Measurements from ENCODE around the gene CFAP69.

CFAP69 gene

GRCh38 chr7:90210475-90210874, 34.5 kb upstream of the CFAP69 start:
- TF ChIP-seq REST (IDR thresholded peaks at IDR 0.05; ENCODE audit: insufficient read depth in 1 of 2, low read depth in 2 of 2, low read length in 2 of 2): no peak
- TF ChIP-seq TAF1 (IDR thresholded peaks at IDR 0.05; ENCODE audit: borderline replicate concordance, insufficient read depth, low read length): no peak
- no peak for TF ChIP-seq SIN3A (IDR thresholded peaks at IDR 0.05; ENCODE audit: borderline replicate concordance, insufficient read depth, low read length)
- no peak for TF ChIP-seq POLR2AphosphoS5 (IDR thresholded peaks at IDR 0.05; ENCODE audit: low read depth, low read length)
- TF ChIP-seq FOXP2 (optimal IDR thresholded peaks at IDR 0.05; ENCODE audit: borderline replicate concordance, extremely low read depth, extremely low read length, insufficient read depth): no peak

- TF ChIP-seq FOXP2 (optimal IDR thresholded peaks at IDR 0.05; ENCODE audit: borderline replicate concordance, extremely low read depth, extremely low read length, insufficient read depth) (no peak), POLR2AphosphoS5 (IDR thresholded peaks at IDR 0.05; ENCODE audit: low read depth, low read length) (no peak), TAF1 (IDR thresholded peaks at IDR 0.05; ENCODE audit: borderline replicate concordance, insufficient read depth, low read length) (no peak), REST (IDR thresholded peaks at IDR 0.05; ENCODE audit: insufficient read depth in 1 of 2, low read depth in 2 of 2, low read length in 2 of 2) (no peak), SIN3A (IDR thresholded peaks at IDR 0.05; ENCODE audit: borderline replicate concordance, insufficient read depth, low read length) (no peak)
Observed at GRCh38 chr7:90210981-90211380, 34.0 kb upstream of the CFAP69 start.

DNA sequence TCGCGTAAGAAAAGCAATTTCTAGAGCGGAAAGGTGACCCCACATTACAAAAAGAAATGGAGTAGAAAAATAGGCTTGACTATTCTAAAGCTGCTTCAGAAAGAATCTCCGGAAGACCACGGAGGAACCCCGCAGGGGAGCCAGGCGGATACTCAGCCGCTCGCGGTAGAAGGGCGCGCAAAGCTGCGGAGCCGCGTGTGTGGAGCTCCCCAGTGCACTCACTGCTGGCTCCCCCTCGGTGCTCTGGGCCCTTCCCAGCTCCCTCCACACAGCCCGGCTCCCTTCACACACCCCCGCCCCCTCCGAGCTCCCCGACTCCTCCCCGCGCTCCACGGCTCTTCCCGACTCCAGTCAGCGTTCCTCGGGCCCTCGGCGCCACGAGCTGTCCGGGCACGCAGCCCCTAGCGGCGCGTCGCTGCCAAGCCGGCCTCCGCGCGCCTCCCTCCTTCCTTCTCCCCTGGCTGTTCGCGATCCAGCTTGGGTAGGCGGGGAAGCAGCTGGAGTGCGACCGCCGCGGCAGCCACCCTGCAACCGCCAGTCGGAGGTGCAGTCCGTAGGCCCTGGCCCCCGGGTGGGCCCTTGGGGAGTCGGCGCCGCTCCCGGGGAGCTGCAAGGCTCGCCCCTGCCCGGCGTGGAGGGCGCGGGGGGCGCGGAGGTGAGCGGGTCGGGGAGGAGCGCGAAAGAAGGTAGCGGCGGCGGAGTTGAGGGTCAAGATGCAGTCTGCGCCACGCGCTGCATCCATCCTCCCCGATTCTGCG, 33.4 kb upstream of the CFAP69 start, which contains the start of gene STEAP2:
TSS of gene STEAP2 (plus strand) at position 350 of the 758 bp plus-strand sequence. CDS start 13,343 bp downstream, outside the sequence.
- TF ChIP-seq FOXP2 (optimal IDR thresholded peaks at IDR 0.05; ENCODE audit: borderline replicate concordance, extremely low read depth, extremely low read length, insufficient read depth) (no peak), POLR2AphosphoS5 (IDR thresholded peaks at IDR 0.05; ENCODE audit: low read depth, low read length) (no peak), TAF1 (IDR thresholded peaks at IDR 0.05; ENCODE audit: borderline replicate concordance, insufficient read depth, low read length) (no peak), REST (IDR thresholded peaks at IDR 0.05; ENCODE audit: insufficient read depth in 1 of 2, low read depth in 2 of 2, low read length in 2 of 2) (no peak), SIN3A (IDR thresholded peaks at IDR 0.05; ENCODE audit: borderline replicate concordance, insufficient read depth, low read length) (no peak)

DNA sequence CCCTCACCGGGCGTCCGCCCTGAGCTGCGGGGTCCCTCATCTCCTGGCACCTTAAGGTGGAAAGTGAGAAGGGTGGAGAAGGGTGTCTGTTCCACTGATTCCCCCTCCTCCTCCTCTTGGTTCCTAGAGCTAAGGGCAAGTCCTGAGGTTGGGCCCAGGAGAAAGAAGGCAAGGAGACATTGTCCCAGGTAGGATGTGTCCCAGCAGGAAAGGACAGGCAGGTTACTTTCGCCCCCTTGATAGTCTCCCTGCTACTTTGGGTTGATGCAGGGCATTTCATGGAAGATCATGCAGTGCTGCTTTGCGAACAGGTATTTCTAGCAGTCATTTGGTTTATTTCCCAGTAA, 32.9 kb upstream of the CFAP69 start:
- no peak for TF ChIP-seq SIN3A (IDR thresholded peaks at IDR 0.05; ENCODE audit: borderline replicate concordance, insufficient read depth, low read length)
- TF ChIP-seq FOXP2 (optimal IDR thresholded peaks at IDR 0.05; ENCODE audit: borderline replicate concordance, extremely low read depth, extremely low read length, insufficient read depth): no peak
- TF ChIP-seq REST (IDR thresholded peaks at IDR 0.05; ENCODE audit: insufficient read depth in 1 of 2, low read depth in 2 of 2, low read length in 2 of 2): no peak
- TF ChIP-seq TAF1 (IDR thresholded peaks at IDR 0.05; ENCODE audit: borderline replicate concordance, insufficient read depth, low read length): no peak
- no peak for TF ChIP-seq POLR2AphosphoS5 (IDR thresholded peaks at IDR 0.05; ENCODE audit: low read depth, low read length)
